GM18526 (cell line): Measurements from ENCODE around the gene MYZAP.

Source experiments
- POLR2A ChIP-seq: IDR thresholded peaks from 3 replicates; pipeline ENCODE4 v1.6.1; 2011; ENCODE audit not compliant: insufficient read length; ENCODE audit errors: extremely low read depth

MYZAP gene

DNA sequence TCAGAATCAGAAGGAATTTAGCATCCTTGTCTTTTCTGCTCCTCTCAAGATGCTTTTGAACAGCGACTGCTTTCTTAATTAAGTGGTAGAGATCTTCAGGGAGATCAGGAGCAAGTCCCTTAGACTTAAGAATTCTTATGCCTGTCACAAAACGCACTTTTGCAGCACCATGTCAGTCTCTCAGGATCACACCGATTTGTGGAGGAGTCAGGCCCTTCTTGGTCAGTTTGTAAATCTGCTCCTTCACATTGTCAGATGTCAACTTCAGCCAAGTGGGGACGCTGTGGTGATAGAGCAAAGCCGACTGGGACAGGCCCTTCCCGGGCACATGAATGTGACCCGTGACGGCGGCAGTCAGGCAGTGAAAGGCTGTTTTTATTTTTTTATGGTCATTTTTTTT lies 35.7 kb upstream of the MYZAP start:
- no peak for TF ChIP-seq POLR2A

- no peak for TF ChIP-seq POLR2A
Measured at GRCh38 chr15:57557267-57557666, 34.4 kb upstream of the MYZAP start.

- no peak for TF ChIP-seq POLR2A
Measured at GRCh38 chr15:57557810-57558209, 33.9 kb upstream of the MYZAP start.

GRCh38 chr15:57559875-57560274 lies 31.8 kb upstream of the MYZAP start:
- no peak for TF ChIP-seq POLR2A

GRCh38 chr15:57561041-57561711 lies 30.5 kb upstream of the MYZAP start:
- TF ChIP-seq POLR2A: no peak

DNA sequence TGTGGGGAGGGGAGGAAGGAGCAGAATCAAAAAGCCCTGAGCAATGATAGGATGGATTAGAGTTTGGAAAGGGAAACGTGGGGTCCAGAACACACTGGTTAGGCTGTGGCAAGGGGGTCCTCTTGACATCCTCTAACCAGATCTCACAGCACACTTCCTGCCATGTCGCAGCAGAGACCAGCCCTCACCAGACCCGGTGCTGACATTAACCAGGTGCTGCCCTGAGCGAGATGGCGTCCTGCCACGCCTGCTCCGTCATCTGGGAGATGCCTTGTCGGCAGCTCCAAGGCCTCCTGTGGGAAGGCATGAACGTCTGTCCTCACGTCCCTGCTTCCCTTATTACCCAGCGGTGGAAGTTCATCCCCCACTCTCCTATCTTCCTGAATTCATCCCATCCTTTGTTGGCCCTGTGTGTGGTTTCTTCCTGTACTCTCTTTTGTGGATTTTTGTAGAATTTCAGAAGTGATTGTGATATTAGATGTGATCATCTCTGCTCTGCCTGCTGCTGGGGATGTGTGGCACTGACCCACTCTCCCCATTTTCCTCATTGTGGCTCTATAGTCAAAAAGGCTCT lies 29.4 kb upstream of the MYZAP start:
- no peak for TF ChIP-seq POLR2A

DNA sequence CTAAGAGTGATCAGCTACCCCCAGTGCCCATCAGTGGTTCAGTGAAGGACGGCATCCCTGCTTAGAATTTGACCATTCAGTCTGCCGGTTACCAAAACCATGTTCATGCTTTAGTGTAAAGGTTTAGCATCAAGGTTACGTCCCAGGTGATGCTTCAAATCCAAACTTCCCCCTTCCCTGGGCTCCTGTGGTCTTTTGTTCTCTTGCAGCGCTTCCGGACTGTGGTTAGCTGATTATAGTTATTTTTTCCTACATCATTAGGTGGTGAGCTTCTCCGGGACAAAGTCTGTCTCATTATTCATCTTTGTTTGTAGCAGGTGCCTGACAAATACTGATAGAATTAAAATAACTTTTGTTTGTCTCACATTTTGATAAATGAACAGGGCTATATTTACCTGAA lies 28.3 kb upstream of the MYZAP start:
- TF ChIP-seq POLR2A: no peak

DNA sequence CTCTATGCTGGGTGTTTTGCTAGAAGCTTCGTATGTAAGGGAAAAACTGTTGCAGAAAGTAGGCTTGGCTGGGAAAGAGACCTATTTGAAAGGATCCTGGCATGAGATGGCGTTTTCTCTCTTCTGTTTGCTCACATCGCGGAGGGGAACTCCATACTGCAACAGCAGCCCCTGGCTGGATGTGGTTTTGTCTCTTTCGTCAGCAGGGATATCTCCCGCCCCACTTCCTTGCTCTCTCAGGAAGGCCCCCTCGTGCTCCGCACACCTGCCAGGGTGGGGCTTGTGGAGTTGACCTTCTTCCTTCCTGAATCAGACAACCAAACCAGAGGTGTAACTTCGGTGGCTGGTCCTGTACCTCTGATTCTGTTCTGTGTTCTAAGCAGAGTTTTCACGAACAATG lies 26.4 kb upstream of the MYZAP start:
- no peak for TF ChIP-seq POLR2A

GRCh38 chr15:57566834-57567233 lies 24.9 kb upstream of the MYZAP start:
- no peak for TF ChIP-seq POLR2A

DNA sequence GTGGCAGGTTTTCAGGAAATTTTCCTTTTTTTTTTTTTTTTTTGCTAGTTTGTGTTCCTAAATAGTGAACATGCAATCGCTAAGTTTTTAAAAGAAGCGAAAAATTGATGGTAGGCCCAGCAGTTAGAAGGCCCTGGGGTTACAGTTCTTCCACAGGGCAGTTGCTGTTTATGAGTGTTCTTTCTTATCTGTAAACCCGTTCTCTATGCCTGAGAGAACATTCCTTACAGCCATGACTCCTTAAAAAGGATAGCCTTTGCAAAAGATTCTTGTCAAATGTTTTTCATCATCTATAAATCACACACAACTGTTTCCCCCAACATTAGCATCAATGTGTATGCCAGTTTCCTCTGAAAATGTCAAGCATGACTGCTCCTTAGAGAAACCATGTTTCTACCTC lies 23.8 kb upstream of the MYZAP start:
- no peak for TF ChIP-seq POLR2A

GRCh38 chr15:57568299-57568698 lies 23.4 kb upstream of the MYZAP start:
- no peak for TF ChIP-seq POLR2A

DNA sequence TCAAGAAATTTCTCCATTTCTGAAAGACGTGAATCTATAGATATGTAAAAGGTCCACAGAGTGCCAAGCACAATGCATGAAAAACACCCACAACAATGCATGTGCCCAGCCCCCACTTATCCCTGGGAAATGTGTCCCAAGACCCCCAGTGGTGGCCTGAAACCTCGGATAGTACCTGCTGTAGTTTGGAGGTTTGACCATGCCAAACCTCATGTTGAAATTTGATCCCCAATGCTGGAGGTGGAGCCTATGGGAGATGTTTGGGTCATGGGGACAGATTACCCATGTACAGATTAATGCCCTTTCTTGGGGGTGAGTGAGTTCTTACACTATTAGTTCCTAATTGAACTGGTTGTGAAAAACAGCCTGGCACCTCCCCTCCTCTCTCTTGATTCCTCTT lies 21.4 kb upstream of the MYZAP start:
- TF ChIP-seq POLR2A: no peak

- no peak for TF ChIP-seq POLR2A
Measured at GRCh38 chr15:57570994-57571393, 20.7 kb upstream of the MYZAP start.

- TF ChIP-seq POLR2A: no peak
Measured at GRCh38 chr15:57571725-57572124, 20.0 kb upstream of the MYZAP start.

GRCh38 chr15:57572468-57572867 lies 19.2 kb upstream of the MYZAP start:
- TF ChIP-seq POLR2A: no peak

DNA sequence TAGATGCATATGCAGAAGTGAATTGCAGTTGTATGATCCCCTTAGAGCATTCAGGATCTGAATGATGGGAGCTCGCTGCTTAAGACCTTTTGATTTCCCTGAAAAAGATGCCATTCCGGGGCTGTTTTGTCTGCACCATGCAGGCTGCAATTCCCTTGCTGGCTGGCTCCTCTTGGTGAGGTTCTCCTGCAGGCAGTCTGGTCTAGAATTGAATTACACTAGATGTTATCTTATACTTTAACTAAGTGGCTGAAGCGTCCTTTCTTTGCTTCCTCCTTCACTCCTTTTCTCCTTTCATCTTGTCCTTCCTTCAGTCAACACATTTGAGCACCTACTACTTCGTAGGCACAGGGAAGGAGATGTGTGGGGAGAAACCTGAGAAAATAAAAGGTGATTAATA lies 18.6 kb upstream of the MYZAP start:
- no peak for TF ChIP-seq POLR2A

- no peak for TF ChIP-seq POLR2A
Measured at GRCh38 chr15:57575363-57575762, 16.3 kb upstream of the MYZAP start.

GRCh38 chr15:57578288-57578900 lies 13.3 kb upstream of the MYZAP start:
- TF ChIP-seq POLR2A: no peak

- TF ChIP-seq POLR2A: no peak
Measured at GRCh38 chr15:57580428-57580827, 11.3 kb upstream of the MYZAP start.
